Caco-2 (cell line): ENCODE measurements around the gene GPATCH2. TPM values are rescaled to one million over a fixed set of nuclear protein-coding genes. Genes with fewer than 3 reads are reported as not detected.

Source experiments
- BruUV-seq: library from RNA; stranded (reverse); fragments of 400-500 nt; replicated peaks from 2 replicates; lab custom pipeline; 2021; lab: Mats Ljungman, UMichigan
- CTCF ChIA-PET: fragments of 300-600 bp; sonication (Branson Sonifier 250); formaldehyde crosslinking; loops from one replicate; lab custom pipeline; 2022; ENCODE audit warnings: antibody characterized with exemption; lab: Charles Lee
- POLR2A ChIA-PET: fragments of 300-600 bp; sonication (Branson Sonifier 250); formaldehyde crosslinking; loops from one replicate; lab custom pipeline; 2022; ENCODE audit warnings: antibody characterized with exemption; lab: Charles Lee
- DNase-seq, 2 experiments: peaks; one replicate each; pipeline versions ENCODE4 v3.0.0 to v3.0.0-alpha.2; 2020 to 2022
- H3K27me3 ChIP-seq: replicated peaks from 2 replicates; pipeline ENCODE4 v1.6.0; 2011; ENCODE audit warnings: low read length; ENCODE audit not compliant: control insufficient read depth, insufficient read depth
- H3K36me3 ChIP-seq: 2 replicates; pipeline ENCODE4 v1.5.1; 2011; ENCODE audit warnings: low read length; ENCODE audit not compliant: control insufficient read depth, insufficient read depth
- H3K4me1 ChIP-seq: fragments of 250-450 bp; sonication (Bioruptor Pico); 2 replicates; pipeline ENCODE4 v1.5.1; 2020; ENCODE audit warnings: mild to moderate bottlenecking
- H3K4me3 ChIP-seq: 2 replicates; pipeline ENCODE4 v1.5.1; 2011; ENCODE audit warnings: low read depth, mild to moderate bottlenecking, control low read depth, low read length
- H3K9me3 ChIP-seq: fragments of 250-450 bp; sonication (Bioruptor Pico); 2 replicates; pipeline ENCODE4 v1.5.1; 2020; ENCODE audit warnings: mild to moderate bottlenecking, moderate library complexity
- H3K27ac Mint-ChIP-seq: one replicate; pipeline ENCODE4 v1.8.0; 2022; ENCODE audit warnings: mixed read lengths; ENCODE audit not compliant: unreplicated experiment
- H3K27me3 Mint-ChIP-seq: one replicate; pipeline ENCODE4 v1.8.0; 2022; ENCODE audit warnings: mixed read lengths; ENCODE audit not compliant: insufficient read depth, unreplicated experiment
- H3K36me3 Mint-ChIP-seq: one replicate; pipeline ENCODE4 v1.8.0; 2022; ENCODE audit warnings: mild to moderate bottlenecking, mixed read lengths; ENCODE audit not compliant: insufficient read depth, unreplicated experiment
- H3K4me1 Mint-ChIP-seq: one replicate; pipeline ENCODE4 v1.8.0; 2022; ENCODE audit warnings: low read depth, mixed read lengths; ENCODE audit not compliant: unreplicated experiment
- H3K4me3 Mint-ChIP-seq: one replicate; pipeline ENCODE4 v1.8.0; 2022; ENCODE audit warnings: mild to moderate bottlenecking, moderate library complexity, mixed read lengths; ENCODE audit not compliant: unreplicated experiment
- H3K9me3 Mint-ChIP-seq: one replicate; pipeline ENCODE4 v1.8.0; 2022; ENCODE audit warnings: mixed read lengths; ENCODE audit not compliant: unreplicated experiment
- intact Hi-C: fragments of 100-400 bp; cut with micrococcal nuclease; formaldehyde crosslinking; loops from one replicate; pipeline ENCODE4 v1.10.0; 2022; ENCODE audit not compliant: unreplicated experiment
- total RNA-seq: library from RNA; stranded (reverse); gene quantifications from 2 replicates; pipeline ENCODE4 v1.2.3, GENCODE V29; 2022
- TF ChIP-seq, protein P1 (sequence below), 2 experiments: fragments of 200-600 bp in 1 of 2; IDR thresholded peaks; 1 replicate in 1 of 2; 2 replicates in 1 of 2; pipeline versions ENCODE4 v1.5.1 to v1.8.0; 2011 to 2022; ENCODE audit warnings: antibody characterized with exemption in 1 of 2, control low read depth in 1 of 2, inconsistent platforms in 1 of 2, low read depth in 1 of 2, low read length in 1 of 2, mild to moderate bottlenecking in 1 of 2, moderate library complexity in 1 of 2; ENCODE audit not compliant: insufficient read depth in 1 of 2, severe bottlenecking in 1 of 2, unreplicated experiment in 1 of 2

GPATCH2 gene
- total RNA-seq, 1 experiment from 2014 or later: 13.2 TPM

DNA sequence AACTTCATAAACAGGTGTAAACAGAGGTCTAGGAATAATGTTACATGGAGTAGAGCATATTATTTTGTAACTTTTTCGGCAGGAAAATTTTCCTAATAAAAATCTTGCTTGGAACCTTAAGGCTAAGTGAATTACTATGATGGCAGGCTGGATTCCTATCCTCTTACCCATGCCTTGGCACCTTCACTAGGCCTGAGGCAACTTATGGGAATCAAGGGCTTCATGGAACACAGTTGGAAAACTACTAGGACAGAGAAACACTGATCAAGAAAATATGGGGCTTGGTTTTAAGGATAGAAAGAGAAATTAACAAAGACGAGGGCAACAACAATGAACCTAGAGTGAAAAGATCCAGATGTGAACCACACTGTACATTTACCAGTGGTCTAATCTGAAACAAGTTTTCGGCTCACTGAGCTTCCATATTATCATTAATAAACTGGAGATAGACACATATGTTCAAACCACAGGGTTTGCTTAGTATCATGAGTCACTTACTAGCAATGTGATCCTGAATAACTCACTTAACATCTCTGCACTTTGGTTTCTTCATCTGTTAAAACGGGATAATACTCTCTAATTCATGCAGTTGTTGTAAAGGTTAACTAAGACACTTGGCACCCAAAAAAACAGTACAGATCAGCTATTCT lies 68.5 kb downstream of the GPATCH2 start:
- H3K4me1 ChIP-seq: peaks cover 6% of the 10 kb centered on the region
- no peaks in the 10 kb centered on the region for H3K27me3 ChIP-seq
- H3K27ac Mint-ChIP-seq: no peak overlapping the region
- no TSS peak for BruUV-seq
- H3K4me1 Mint-ChIP-seq: peaks cover 12% of the 10 kb centered on the region
- no peaks in the 10 kb centered on the region for H3K27me3 Mint-ChIP-seq
- H3K36me3 Mint-ChIP-seq: no peaks in the 10 kb centered on the region
- H3K9me3 ChIP-seq: no peaks in the 10 kb centered on the region
- no peak overlapping the region for H3K4me3 Mint-ChIP-seq
- POLR2A ChIA-PET: no interaction called here
- peaks cover 10% of the 10 kb centered on the region for H3K9me3 Mint-ChIP-seq
- H3K36me3 ChIP-seq: no peaks in the 10 kb centered on the region; the same call in 1 of the 2 replicates
- H3K4me3 ChIP-seq: no peak overlapping the region
- DNase-seq: no peak
- TF ChIP-seq, protein P1, sequence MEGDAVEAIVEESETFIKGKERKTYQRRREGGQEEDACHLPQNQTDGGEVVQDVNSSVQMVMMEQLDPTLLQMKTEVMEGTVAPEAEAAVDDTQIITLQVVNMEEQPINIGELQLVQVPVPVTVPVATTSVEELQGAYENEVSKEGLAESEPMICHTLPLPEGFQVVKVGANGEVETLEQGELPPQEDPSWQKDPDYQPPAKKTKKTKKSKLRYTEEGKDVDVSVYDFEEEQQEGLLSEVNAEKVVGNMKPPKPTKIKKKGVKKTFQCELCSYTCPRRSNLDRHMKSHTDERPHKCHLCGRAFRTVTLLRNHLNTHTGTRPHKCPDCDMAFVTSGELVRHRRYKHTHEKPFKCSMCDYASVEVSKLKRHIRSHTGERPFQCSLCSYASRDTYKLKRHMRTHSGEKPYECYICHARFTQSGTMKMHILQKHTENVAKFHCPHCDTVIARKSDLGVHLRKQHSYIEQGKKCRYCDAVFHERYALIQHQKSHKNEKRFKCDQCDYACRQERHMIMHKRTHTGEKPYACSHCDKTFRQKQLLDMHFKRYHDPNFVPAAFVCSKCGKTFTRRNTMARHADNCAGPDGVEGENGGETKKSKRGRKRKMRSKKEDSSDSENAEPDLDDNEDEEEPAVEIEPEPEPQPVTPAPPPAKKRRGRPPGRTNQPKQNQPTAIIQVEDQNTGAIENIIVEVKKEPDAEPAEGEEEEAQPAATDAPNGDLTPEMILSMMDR (IDR thresholded peaks at IDR 0.05; ENCODE audit: insufficient read depth in 1 of 2, low read depth in 1 of 2, low read length in 1 of 2, severe bottlenecking in 1 of 2, unreplicated experiment in 1 of 2): no peak
- intact Hi-C loops: no loop called here
- CTCF ChIA-PET: no interaction called here

- CTCF ChIA-PET: no interaction called here
- Histone ChIP-seq H3K27me3 (no peaks in the 10 kb centered on the region), H3K4me1 (peaks cover 6% of the 10 kb centered on the region), H3K9me3 (no peaks in the 10 kb centered on the region), H3K36me3 (no peaks in the 10 kb centered on the region; the same call in 1 of the 2 replicates), H3K4me3 (no peak overlapping the region)
- POLR2A ChIA-PET: no interaction called here
- no peak overlapping the region for H3K4me3 Mint-ChIP-seq
- DNase-seq: no peak
- no TSS peak for BruUV-seq
- TF ChIP-seq, protein P1 (IDR thresholded peaks at IDR 0.05; ENCODE audit: insufficient read depth in 1 of 2, low read depth in 1 of 2, low read length in 1 of 2, severe bottlenecking in 1 of 2, unreplicated experiment in 1 of 2): no peak
- peaks cover 10% of the 10 kb centered on the region for H3K9me3 Mint-ChIP-seq
- intact Hi-C loops: no loop called here
- H3K36me3 Mint-ChIP-seq: no peaks in the 10 kb centered on the region
- peaks cover 12% of the 10 kb centered on the region for H3K4me1 Mint-ChIP-seq
- H3K27ac Mint-ChIP-seq: no peak overlapping the region
- no peaks in the 10 kb centered on the region for H3K27me3 Mint-ChIP-seq
These were observed 69.4 kb downstream of the GPATCH2 start for GRCh38 chr1:217561446-217561845.

DNA sequence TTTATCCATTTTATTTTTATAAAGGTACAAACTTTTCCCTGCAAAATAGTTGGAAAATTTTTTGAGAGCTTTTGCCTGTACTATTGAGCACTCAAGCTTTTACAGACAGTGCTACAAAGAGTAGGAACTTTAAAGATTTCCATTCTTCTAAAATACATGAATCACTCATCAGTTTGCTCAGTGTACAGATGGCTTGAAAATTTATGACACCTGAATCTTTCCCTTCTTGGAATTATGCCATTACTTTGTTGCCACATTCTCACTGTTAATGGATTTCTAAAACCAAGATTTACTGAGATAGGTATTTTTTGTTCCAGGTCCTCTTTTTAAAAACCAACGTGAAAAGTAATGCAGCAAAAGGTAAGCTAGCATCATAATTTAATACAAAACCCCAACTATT lies 76.0 kb downstream of the GPATCH2 start:
- no peaks in the 10 kb centered on the region for H3K9me3 ChIP-seq
- no TSS peak for BruUV-seq

More for the DNA sequence above, 76.0 kb downstream of the GPATCH2 start:
- Histone ChIP-seq H3K27me3 (no peaks in the 10 kb centered on the region), H3K4me3 (no peak overlapping the region), H3K4me1 (no peaks in the 10 kb centered on the region), H3K36me3 (no peaks in the 10 kb centered on the region; the same call in 1 of the 2 replicates)
- H3K4me1 Mint-ChIP-seq: no peaks in the 10 kb centered on the region
- H3K4me3 Mint-ChIP-seq: no peak overlapping the region
- TF ChIP-seq, protein P1 (IDR thresholded peaks at IDR 0.05; ENCODE audit: insufficient read depth in 1 of 2, low read depth in 1 of 2, low read length in 1 of 2, severe bottlenecking in 1 of 2, unreplicated experiment in 1 of 2): no peak
- ChIA-PET CTCF (no interaction called here), POLR2A (no interaction called here)
- H3K9me3 Mint-ChIP-seq: peaks cover 7% of the 10 kb centered on the region
- no peaks in the 10 kb centered on the region for H3K27me3 Mint-ChIP-seq
- DNase-seq: no peak
- no peak overlapping the region for H3K27ac Mint-ChIP-seq
- H3K36me3 Mint-ChIP-seq: no peaks in the 10 kb centered on the region
- intact Hi-C loops: no loop called here
